Natural killer cell treated with Interleukin-12 subunit alpha and Interleukin-12 subunit beta and Interleukin-15 and Interleukin-18, amount 100 ng/mL, for 72 hours (primary cell): ENCODE measurements around the gene HCST. TPM values are rescaled to one million over a fixed set of nuclear protein-coding genes. Genes with fewer than 3 reads are reported as not detected.

Experiments
- ATAC-seq, 2 donors: fragments of 150-1000 bp; cut with Tn5 transposase in 1 of 2; sonication (Bioruptor Pico), chemical (Tn5 transposase) in 1 of 2; 2 replicates each; pipeline ENCODE4 v1.10.0; 2021
- DNase-seq: peaks from one replicate; pipeline ENCODE4 v3.0.0; 2022; ENCODE audit warnings: low spot score
- H3K27ac Mint-ChIP-seq, 2 donors: 1 replicate in 1 of 2; 2 replicates in 1 of 2; pipeline ENCODE4 v1.8.0; 2022; ENCODE audit warnings: mixed read lengths in 2 of 2, mild to moderate bottlenecking in 1 of 2, moderate library complexity in 1 of 2
- H3K27me3 Mint-ChIP-seq, 2 donors: 1 replicate in 1 of 2; 2 replicates in 1 of 2; pipeline ENCODE4 v1.8.0; 2022; ENCODE audit warnings: mixed read lengths in 2 of 2
- H3K36me3 Mint-ChIP-seq: one replicate; pipeline ENCODE4 v1.8.0; 2022; ENCODE audit warnings: mixed read lengths
- H3K4me1 Mint-ChIP-seq, 2 donors: 1 replicate in 1 of 2; 2 replicates in 1 of 2; pipeline ENCODE4 v1.8.0; 2022; ENCODE audit warnings: low read depth in 2 of 2, mixed read lengths in 2 of 2, mild to moderate bottlenecking in 1 of 2
- H3K4me3 Mint-ChIP-seq: one replicate; pipeline ENCODE4 v1.8.0; 2022; ENCODE audit warnings: mixed read lengths
- H3K9me3 Mint-ChIP-seq: 2 replicates; pipeline ENCODE4 v1.8.0; 2022; ENCODE audit warnings: mixed read lengths
- total RNA-seq, 2 donors: library from RNA; stranded (reverse); gene quantifications; one replicate each; pipeline ENCODE4 v1.2.3, GENCODE V29; 2022

The HCST gene
- total RNA-seq, 2 donors from 2014 or later: 154 to 228 TPM

DNA sequence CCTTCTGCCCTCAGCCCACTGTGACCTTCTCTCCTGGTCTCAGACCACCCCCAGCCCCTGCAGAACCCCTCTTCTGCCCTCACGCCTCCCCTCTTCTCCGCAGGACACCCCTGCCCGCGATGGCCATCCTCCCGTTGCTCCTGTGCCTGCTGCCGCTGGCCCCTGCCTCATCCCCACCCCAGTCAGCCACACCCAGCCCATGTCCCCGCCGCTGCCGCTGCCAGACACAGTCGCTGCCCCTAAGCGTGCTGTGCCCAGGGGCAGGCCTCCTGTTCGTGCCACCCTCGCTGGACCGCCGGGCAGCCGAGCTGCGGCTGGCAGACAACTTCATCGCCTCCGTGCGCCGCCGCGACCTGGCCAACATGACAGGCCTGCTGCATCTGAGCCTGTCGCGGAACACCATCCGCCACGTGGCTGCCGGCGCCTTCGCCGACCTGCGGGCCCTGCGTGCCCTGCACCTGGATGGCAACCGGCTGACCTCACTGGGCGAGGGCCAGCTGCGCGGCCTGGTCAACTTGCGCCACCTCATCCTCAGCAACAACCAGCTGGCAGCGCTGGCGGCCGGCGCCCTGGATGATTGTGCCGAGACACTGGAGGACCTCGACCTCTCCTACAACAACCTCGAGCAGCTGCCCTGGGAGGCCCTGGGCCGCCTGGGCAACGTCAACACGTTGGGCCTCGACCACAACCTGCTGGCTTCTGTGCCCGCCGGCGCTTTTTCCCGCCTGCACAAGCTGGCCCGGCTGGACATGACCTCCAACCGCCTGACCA is 37.2 kb downstream of the HCST start:
- H3K27me3 Mint-ChIP-seq: peaks cover 6 to 13% of the 10 kb centered on the region in 2 donors
- no peak for DNase-seq
- no peak overlapping the region for H3K27ac Mint-ChIP-seq
- no peaks in the 10 kb centered on the region for H3K36me3 Mint-ChIP-seq
- H3K4me1 Mint-ChIP-seq: peaks cover 23 to 24% of the 10 kb centered on the region in 2 donors
- no peak for ATAC-seq
- no peaks in the 10 kb centered on the region for H3K9me3 Mint-ChIP-seq
- H3K4me3 Mint-ChIP-seq: no peak overlapping the region

DNA sequence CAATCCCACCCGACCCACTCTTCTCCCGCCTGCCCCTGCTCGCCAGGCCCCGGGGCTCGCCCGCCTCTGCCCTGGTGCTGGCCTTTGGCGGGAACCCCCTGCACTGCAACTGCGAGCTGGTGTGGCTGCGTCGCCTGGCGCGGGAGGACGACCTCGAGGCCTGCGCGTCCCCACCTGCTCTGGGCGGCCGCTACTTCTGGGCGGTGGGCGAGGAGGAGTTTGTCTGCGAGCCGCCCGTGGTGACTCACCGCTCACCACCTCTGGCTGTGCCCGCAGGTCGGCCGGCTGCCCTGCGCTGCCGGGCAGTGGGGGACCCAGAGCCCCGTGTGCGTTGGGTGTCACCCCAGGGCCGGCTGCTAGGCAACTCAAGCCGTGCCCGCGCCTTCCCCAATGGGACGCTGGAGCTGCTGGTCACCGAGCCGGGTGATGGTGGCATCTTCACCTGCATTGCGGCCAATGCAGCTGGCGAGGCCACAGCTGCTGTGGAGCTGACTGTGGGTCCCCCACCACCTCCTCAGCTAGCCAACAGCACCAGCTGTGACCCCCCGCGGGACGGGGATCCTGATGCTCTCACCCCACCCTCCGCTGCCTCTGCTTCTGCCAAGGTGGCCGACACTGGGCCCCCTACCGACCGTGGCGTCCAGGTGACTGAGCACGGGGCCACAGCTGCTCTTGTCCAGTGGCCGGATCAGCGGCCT is 37.9 kb downstream of the HCST start:
- H3K4me3 Mint-ChIP-seq: no peak overlapping the region
- H3K36me3 Mint-ChIP-seq: no peaks in the 10 kb centered on the region
- no peaks in the 10 kb centered on the region for H3K9me3 Mint-ChIP-seq
- H3K27ac Mint-ChIP-seq: no peak overlapping the region
- ATAC-seq: no peak
- peaks cover 6 to 13% of the 10 kb centered on the region in 2 donors for H3K27me3 Mint-ChIP-seq
- no peak for DNase-seq
- H3K4me1 Mint-ChIP-seq: peaks cover 23 to 24% of the 10 kb centered on the region in 2 donors

DNA sequence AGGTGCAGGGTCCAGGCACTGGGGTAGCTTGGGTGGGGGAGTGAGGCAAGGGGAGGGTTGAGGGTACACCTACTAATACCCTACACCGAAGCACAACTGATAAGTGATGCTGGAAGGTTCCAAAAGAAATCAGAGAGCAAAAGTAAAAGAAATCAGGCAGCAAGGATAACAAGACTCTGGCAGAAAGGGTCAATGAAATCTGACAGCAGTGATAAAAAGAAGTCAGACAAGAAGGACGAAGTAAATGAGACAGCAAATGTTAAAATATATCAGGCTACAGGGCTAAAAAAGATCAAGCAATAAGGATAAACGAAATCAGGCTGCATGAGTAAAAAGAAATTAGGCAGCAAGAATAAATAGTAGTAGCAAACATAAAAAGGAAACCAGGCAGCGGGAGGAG is 38.5 kb downstream of the HCST start:
- Mint-ChIP-seq H3K4me1 (peaks cover 21 to 23% of the 10 kb centered on the region in 2 donors), H3K27ac (no peak overlapping the region), H3K9me3 (no peaks in the 10 kb centered on the region), H3K4me3 (no peak overlapping the region), H3K36me3 (no peaks in the 10 kb centered on the region), H3K27me3 (peaks cover 4 to 12% of the 10 kb centered on the region in 2 donors)
- DNase-seq (no peak), ATAC-seq (no peak)

DNA sequence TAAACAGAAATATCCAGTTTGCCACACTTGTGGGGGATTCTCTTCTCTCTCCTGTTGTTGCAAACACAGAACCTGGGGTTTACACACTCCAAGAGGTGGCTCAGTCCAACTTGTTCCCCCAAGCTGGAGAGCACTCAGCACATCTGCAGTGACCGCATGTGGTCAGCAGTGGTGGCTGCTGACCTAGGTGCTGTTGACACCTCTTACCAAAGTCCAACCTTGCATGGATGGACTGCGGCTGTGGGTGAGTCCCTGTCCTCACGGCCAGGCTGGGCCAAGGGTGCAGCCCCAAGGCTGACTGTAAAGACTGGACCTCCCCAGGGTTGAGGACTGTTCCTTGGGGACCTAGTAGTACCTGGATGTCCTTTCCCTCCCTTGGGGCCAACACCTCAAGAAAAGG is 39.9 kb downstream of the HCST start:
- H3K9me3 Mint-ChIP-seq: no peaks in the 10 kb centered on the region
- no peak for DNase-seq
- no peak for ATAC-seq
- H3K4me1 Mint-ChIP-seq: peaks cover 18 to 21% of the 10 kb centered on the region in 2 donors
- no peak overlapping the region for H3K27ac Mint-ChIP-seq
- H3K4me3 Mint-ChIP-seq: no peak overlapping the region
- no peaks in the 10 kb centered on the region for H3K36me3 Mint-ChIP-seq
- H3K27me3 Mint-ChIP-seq: peaks cover 0 to 9% of the 10 kb centered on the region in 2 donors

DNA sequence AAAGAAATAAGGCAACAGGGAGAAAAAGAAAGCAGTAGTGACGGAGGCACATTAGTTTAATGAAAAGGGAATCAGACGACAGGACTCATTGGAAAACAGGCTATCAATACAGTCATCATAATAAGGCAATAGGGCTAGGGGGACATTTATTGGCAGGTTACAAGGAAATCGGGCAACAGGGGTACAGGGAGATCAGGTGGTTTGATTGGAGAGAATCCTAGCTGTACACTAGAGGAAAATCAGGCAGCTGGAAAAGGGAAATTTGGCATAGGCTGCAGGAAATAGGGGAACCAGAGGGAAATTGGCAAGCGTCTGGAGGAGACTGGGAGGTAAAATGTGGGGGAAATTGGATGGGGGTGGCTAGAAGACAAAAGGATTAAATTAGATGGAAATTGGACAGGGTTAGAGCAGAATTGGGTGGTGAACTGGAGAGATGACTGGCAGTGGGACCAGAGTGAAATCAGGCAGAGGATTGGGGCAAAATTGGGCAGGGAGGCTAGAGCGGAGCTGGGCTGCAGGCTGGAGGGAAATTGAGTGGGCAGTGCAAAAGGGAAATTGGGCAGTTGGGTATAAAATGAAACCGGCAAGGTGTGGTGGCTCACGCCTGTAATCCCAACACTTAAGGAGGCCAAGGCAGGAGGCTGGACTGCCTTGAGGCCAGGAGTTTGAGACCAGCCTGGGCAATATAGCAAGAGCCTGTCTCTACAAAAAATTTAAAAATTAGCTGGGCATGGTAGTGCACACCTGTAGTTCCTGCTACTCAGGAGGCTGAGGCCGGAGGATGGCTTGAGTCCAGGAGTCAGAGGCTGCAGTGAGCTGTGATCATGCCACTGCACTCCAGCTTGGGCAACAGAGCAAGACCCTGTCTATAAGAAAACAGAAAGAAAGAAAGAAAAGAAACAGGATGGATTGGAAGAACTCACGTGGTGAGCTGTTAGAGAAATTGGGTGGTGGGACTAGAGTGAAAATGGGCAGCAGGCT is 41.3 kb downstream of the HCST start:
- no peaks in the 10 kb centered on the region for H3K9me3 Mint-ChIP-seq

DNA sequence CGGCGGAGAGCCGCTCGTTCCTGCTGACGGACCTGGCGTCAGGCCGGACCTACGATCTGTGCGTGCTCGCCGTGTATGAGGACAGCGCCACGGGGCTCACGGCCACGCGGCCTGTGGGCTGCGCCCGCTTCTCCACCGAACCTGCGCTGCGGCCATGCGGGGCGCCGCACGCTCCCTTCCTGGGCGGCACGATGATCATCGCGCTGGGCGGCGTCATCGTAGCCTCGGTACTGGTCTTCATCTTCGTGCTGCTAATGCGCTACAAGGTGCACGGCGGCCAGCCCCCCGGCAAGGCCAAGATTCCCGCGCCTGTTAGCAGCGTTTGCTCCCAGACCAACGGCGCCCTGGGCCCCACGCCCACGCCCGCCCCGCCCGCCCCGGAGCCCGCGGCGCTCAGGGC is 42.2 kb downstream of the HCST start:
- DNase-seq (no peak), ATAC-seq (no peak)
- no peaks in the 10 kb centered on the region for H3K9me3 Mint-ChIP-seq
- no peaks in the 10 kb centered on the region for H3K27me3 Mint-ChIP-seq
- H3K36me3 Mint-ChIP-seq: no peaks in the 10 kb centered on the region
- no peak overlapping the region for H3K27ac Mint-ChIP-seq
- H3K4me1 Mint-ChIP-seq: peaks cover 5 to 23% of the 10 kb centered on the region in 2 donors
- no peak overlapping the region for H3K4me3 Mint-ChIP-seq

More for the DNA sequence above, 41.3 kb downstream of the HCST start:
- DNase-seq (no peak), ATAC-seq (no peak)
- H3K36me3 Mint-ChIP-seq: no peaks in the 10 kb centered on the region
- H3K27me3 Mint-ChIP-seq: no peaks in the 10 kb centered on the region
- H3K4me3 Mint-ChIP-seq: no peak overlapping the region
- peaks cover 9 to 20% of the 10 kb centered on the region in 2 donors for H3K4me1 Mint-ChIP-seq
- H3K27ac Mint-ChIP-seq: no peak overlapping the region

DNA sequence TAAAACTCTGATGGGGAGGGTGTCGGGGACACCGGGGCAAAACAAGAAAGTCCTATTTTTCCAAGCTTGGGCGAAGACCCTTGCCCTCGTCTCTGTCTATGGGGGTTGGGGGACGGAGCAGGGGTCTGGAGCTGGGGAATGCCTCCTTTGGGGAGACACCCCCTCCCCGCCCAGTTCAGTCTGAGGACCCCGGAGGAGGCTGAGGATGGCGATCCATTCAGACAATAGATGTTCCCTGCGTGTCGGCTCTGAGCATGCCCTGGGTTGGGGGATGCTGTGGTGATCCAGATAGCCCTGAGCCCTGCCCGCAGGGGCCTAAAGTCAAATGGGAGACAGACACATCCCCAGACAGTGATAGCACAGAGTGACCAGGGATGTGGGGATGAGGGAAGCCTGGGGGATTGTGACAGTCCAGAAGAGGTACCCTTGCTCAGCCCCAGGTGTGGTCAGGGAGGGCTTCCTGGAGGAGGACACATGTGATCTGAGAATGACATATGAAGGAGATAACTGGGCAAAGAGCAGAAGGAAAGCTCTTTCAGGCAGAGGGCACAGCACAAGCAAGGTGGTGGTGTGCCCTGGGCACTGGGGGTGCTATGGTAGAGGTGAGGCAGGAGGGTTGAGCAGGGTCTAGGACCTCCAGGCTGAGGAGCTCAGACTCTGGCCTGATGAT is 42.9 kb downstream of the HCST start:
- no peaks in the 10 kb centered on the region for H3K9me3 Mint-ChIP-seq
- ATAC-seq (no peak), DNase-seq (no peak)
- H3K27me3 Mint-ChIP-seq: no peaks in the 10 kb centered on the region
- no peak overlapping the region for H3K4me3 Mint-ChIP-seq
- peaks cover 5 to 23% of the 10 kb centered on the region in 2 donors for H3K4me1 Mint-ChIP-seq
- no peaks in the 10 kb centered on the region for H3K36me3 Mint-ChIP-seq
- peak overlapping the region; percentile 16 to 41 for H3K27ac Mint-ChIP-seq

DNA sequence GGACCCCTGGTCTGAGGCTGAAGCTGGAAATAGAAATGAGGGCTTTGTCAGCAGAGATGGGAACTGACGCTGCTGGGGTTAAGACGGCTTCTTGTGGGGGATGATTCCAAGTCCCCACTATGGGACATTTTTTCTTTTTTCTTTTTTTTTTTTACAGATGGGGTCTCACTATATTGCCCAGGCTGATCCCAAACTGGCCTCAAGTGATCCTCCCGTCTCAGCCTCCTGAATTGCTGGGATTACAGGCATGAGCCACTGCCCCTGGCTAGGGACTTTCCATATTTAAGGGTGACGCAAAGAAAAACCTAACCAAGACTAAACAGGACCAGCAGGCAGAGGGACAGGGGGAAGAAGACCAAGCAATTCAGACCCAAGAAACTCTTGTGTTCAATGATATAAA is 43.9 kb downstream of the HCST start:
- Mint-ChIP-seq H3K36me3 (no peaks in the 10 kb centered on the region), H3K4me1 (peaks cover 5 to 26% of the 10 kb centered on the region in 2 donors), H3K9me3 (no peaks in the 10 kb centered on the region), H3K27ac (peak overlapping the region; percentile 28 to 78), H3K4me3 (no peak overlapping the region), H3K27me3 (no peaks in the 10 kb centered on the region)
- no peak for DNase-seq
- ATAC-seq: no peak

DNA sequence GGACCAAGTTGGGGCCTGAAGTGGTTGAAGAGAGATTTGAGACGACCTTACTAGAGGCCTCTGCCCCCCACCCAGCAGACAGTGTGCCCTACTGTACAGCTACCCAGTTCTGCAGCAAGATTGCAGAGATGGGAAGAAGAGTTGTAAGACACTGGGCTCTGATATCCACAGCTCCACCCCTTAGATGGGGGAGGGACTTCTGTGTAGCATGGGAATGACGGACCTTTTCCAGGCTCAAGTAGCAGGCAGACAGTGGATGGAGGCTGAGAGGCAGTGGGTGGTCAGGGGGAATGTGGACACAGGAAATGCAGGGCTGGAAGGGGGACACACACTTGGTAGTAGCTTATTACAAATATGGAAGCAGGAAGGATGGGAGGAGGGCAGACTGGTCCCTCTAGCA is 46.8 kb downstream of the HCST start:
- DNase-seq (no peak), ATAC-seq (no peak)
- Mint-ChIP-seq H3K36me3 (no peaks in the 10 kb centered on the region), H3K27me3 (no peaks in the 10 kb centered on the region), H3K9me3 (no peaks in the 10 kb centered on the region), H3K4me3 (no peak overlapping the region), H3K27ac (no peak overlapping the region), H3K4me1 (peaks cover 19 to 36% of the 10 kb centered on the region in 2 donors)

Other genes starting within 250 kb of the HCST start
- gene UPK1A, start 236.0 kb upstream of the HCST start, total RNA-seq: under 1 TPM; 0.38 to 0.70 TPM
- 100 to 1,000 TPM; 191 to 295 TPM for gene ZBTB32, start 198.0 kb upstream of the HCST start, total RNA-seq
- gene KMT2B, start 184.5 kb upstream of the HCST start, total RNA-seq: 100 to 1,000 TPM in 1 of 2 donors, 10 to 100 TPM in 1; 80.1 to 137 TPM
- 100 to 1,000 TPM in 1 of 2 donors, 10 to 100 TPM in 1; 80.4 to 193 TPM for gene IGFLR1, start 160.1 kb upstream of the HCST start, total RNA-seq
- 10 to 100 TPM; 17.0 to 19.1 TPM for gene U2AF1L4, start 157.1 kb upstream of the HCST start, total RNA-seq
- 10 to 100 TPM; 66.4 to 84.2 TPM for gene PSENEN, start 156.9 kb upstream of the HCST start, total RNA-seq
- gene LIN37, start 154.0 kb upstream of the HCST start, total RNA-seq: 10 to 100 TPM in 1 of 2 donors, 1 to 10 TPM in 1; 9.6 to 24.7 TPM
- not detected for gene HSPB6, start 145.5 kb upstream of the HCST start, total RNA-seq
- gene PROSER3, start 144.4 kb upstream of the HCST start, total RNA-seq: 10 to 100 TPM; 36.2 to 53.8 TPM
- 10 to 100 TPM; 31.5 to 45.0 TPM for gene ARHGAP33, start 127.0 kb upstream of the HCST start, total RNA-seq
- gene PRODH2, start 89.7 kb upstream of the HCST start, total RNA-seq: not detected
- gene NPHS1, start 50.0 kb upstream of the HCST start, total RNA-seq: not detected
- gene KIRREL2, start 45.6 kb upstream of the HCST start, total RNA-seq: 1 to 10 TPM; 1.3 to 2.2 TPM
- 1 to 10 TPM; 1.9 TPM for gene APLP1, start 34.0 kb upstream of the HCST start, total RNA-seq
- gene NFKBID, start 2.0 kb upstream of the HCST start, total RNA-seq: 10 to 100 TPM; 54.4 to 68.7 TPM
- 100 to 1,000 TPM in 1 of 2 donors, 10 to 100 TPM in 1; 65.3 to 235 TPM for gene TYROBP, start 5.8 kb downstream of the HCST start, total RNA-seq
- gene LRFN3, start 33.8 kb downstream of the HCST start, total RNA-seq: 10 to 100 TPM in 1 of 2 donors, 1 to 10 TPM in 1; 4.6 to 10.6 TPM
- gene SDHAF1, start 92.7 kb downstream of the HCST start, total RNA-seq: 10 to 100 TPM; 17.6 to 21.4 TPM
- gene SYNE4, start 106.3 kb downstream of the HCST start, total RNA-seq: 1 to 10 TPM; 3.0 to 4.5 TPM
- 10 to 100 TPM; 64.5 to 68.1 TPM for gene ALKBH6, start 111.7 kb downstream of the HCST start, total RNA-seq
- under 1 TPM; 0.76 to 0.78 TPM for gene CLIP3, start 130.3 kb downstream of the HCST start, total RNA-seq
- gene THAP8, start 151.8 kb downstream of the HCST start, total RNA-seq: 1 to 10 TPM in 1 of 2 donors, under 1 TPM in 1; 0.47 to 1.7 TPM
- 10 to 100 TPM; 15.0 to 57.1 TPM for gene WDR62, start 152.4 kb downstream of the HCST start, total RNA-seq
- gene OVOL3, start 208.6 kb downstream of the HCST start, total RNA-seq: not detected
- gene POLR2I, start 212.3 kb downstream of the HCST start, total RNA-seq: 10 to 100 TPM; 40.7 to 42.4 TPM
- gene TBCB, start 212.9 kb downstream of the HCST start, total RNA-seq: 100 to 1,000 TPM; 130 to 141 TPM
- 100 to 1,000 TPM; 175 to 437 TPM for gene CAPNS1, start 237.5 kb downstream of the HCST start, total RNA-seq
- gene COX7A1, start 249.9 kb downstream of the HCST start, total RNA-seq: not detected